GM12864 (cell line): ENCODE measurements around the gene DRC1.
"Not testable (repeated sequence)": the region's sequence is repeated elsewhere in the genome, so short reads cannot be mapped to it uniquely, and the experiment has no call there.

Source experiments
- DNase-seq: peaks from one replicate; pipeline ENCODE4 v3.0.0-alpha.2; 2011; ENCODE audit warnings: low read depth
- H3K4me3 ChIP-seq: 2 replicates; pipeline ENCODE4 v1.5.1; 2011; ENCODE audit warnings: mild to moderate bottlenecking, low read depth, low read length, control low read depth
- TF ChIP-seq, protein P1 (sequence below): IDR thresholded peaks from 2 replicates; pipeline ENCODE4 v1.5.1; 2011; ENCODE audit warnings: low read depth, mild to moderate bottlenecking, moderate library complexity, low read length, control low read depth, inconsistent platforms; ENCODE audit errors: missing control alignments

Gene DRC1

DNA sequence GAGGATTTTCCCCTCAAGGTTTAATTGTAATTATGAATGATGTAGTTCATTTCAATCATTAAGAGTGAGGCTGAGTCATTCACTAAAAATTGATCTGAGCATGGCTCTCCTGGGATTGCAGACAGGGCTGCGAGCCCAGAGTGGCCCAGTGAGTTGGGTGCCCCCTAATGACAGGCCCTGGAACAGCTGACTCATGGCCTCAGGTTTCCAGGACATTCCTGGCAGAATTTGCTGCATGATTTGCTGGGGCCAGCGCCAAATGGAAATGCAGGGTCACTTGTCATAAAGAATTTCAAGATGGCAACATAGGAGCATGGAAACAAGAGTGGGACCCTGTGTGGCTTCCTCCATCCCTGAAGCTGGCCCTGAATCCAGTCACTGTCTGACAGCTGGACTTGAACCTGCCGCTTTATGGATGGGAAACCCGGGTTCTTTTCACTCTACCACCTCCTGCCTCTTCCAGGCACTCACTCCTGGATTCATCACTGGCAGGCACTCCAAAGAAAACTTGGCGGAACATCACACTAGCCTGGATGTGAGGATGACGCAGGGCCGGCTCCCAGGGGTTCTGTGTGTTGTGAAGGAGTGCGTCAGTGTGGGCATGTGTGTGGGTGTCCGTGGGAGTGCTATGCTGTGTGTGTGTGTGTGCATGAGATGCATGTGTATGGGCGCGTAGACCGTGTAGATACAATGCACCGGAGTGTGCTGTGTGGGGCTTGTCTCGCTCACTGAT lies 61.0 kb downstream of the DRC1 start:
- DNase-seq, result no peak
- no peak overlapping the region for H3K4me3 ChIP-seq
- TF ChIP-seq, protein P1, sequence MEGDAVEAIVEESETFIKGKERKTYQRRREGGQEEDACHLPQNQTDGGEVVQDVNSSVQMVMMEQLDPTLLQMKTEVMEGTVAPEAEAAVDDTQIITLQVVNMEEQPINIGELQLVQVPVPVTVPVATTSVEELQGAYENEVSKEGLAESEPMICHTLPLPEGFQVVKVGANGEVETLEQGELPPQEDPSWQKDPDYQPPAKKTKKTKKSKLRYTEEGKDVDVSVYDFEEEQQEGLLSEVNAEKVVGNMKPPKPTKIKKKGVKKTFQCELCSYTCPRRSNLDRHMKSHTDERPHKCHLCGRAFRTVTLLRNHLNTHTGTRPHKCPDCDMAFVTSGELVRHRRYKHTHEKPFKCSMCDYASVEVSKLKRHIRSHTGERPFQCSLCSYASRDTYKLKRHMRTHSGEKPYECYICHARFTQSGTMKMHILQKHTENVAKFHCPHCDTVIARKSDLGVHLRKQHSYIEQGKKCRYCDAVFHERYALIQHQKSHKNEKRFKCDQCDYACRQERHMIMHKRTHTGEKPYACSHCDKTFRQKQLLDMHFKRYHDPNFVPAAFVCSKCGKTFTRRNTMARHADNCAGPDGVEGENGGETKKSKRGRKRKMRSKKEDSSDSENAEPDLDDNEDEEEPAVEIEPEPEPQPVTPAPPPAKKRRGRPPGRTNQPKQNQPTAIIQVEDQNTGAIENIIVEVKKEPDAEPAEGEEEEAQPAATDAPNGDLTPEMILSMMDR, result peak; percentile 57

DNA sequence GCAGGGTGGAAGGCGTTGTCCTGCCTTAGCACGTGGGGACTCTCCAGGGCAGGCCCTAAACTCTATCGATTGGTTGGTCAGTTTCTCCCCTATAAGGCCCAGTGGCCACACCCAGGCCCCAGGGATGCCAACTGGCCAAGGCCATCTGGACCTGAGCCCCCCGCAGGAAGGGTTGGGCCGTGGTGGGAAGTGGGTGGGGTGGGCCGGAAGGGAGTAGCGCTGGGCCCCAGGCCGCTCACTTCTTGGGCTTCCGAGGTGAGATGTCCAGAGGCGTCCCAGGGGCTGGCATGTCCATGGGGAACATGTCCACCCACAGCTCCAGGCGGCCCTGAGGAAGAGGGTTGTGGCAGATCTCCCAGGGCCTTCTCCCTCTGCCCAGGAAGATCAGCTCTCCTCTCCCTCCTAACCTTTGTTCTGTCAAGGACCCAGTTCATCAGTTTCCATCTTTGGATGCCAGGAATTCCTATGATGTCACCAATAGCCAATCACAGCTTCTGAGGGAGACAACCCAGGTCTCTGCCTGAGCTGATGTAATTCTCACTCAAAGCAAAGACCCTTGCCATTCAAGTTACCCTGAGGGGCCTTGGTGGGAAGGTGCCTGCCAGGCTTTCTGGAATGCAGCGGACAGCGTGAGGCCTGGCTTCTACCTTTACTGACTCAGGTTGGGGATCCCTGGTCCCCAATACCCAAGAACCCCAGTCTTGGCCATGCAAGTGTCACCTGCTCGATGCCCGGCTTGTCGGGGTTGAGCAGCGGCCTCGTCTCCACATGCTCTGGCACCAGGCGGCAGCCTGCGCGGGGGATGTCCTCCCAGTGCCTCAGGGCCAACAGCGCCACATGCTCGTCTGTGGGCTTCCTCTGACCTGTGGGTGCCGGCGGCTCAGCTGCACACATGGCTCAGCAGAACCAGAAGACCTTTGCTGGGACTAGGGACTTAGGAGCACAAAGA lies 61.8 kb downstream of the DRC1 start:
- DNase-seq, result no peak
- TF ChIP-seq, protein P1, result no peak

DNA sequence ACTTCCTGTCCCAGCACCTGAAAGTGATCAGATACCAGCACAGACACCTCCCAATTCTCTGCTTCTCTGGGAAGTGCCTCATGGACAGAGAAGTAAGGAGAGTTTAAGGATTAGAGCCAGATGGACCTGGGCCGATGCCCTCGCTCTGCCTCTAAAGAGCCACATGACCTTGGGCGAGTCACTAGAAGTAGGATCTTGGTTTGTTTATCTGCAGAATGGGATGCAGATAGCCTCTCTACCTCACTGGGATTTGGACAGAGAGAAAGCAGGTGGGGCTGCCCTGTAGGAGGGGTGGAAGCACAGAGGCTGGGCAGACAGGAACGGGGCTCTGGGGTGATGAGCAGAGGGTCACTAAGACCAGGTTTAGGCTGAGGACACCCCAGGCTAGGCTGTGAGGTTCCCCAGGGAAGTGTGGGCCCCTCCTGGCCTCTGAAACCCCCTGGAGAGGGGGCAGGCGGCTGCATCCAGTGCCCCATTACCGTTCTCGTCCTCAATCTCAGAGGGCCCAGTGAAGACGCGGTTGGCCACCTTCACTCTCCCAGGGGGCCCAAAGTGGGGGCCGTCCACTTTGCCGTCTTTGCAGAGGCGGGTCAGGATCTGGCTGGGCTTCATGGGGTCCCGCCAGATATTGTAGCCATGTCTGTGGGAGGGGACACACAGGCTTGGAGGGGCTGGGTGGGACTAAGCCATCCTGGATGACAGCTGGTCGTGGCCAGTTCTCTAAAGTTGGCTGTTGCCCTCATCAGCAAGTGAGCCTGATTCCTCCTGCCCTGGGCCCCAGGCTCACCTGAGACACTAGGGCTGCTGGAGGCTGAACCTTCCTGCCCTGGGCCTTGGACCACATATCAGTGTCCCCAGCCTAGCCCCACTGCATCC lies 62.9 kb downstream of the DRC1 start:
- DNase-seq, result no peak

More for the DNA sequence above, 61.8 kb downstream of the DRC1 start:
- H3K4me3 ChIP-seq, result no peak overlapping the region

DNA sequence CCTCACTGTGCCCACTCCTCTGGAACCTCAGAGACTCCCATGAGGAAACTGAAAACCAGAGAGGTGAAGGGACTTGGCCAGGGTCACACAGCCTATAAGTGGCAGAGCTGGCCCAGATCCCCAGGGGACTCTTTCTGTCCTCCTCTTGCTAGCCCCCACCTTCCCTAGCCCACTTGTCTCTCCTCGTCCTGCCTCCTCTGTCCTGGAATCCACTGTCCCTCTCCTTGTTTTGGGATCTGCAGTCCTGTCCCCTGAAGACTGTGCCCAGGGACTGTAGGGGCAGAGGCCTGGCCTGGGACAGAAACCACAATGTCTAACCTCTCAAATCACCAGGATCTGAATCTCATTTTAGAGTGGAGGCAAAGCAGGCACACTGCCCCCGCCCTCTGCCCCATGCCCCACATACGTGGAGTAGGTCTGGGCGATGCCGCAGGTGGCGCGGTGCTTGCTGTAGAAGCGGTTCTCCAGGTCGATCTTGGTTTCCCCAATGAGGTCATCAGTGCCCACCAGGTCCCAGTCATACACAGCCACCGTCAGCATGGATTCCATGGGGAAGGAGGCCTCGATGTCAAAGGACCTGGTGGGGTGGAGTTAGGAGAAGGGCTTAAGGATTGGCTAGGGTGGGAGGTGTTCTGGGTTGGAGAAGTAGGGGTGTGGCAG lies 63.7 kb downstream of the DRC1 start:
- TF ChIP-seq, protein P1, result no peak

More for the DNA sequence above, 62.9 kb downstream of the DRC1 start:
- H3K4me3 ChIP-seq, result no peak overlapping the region
- TF ChIP-seq, protein P1, result no peak

DNA sequence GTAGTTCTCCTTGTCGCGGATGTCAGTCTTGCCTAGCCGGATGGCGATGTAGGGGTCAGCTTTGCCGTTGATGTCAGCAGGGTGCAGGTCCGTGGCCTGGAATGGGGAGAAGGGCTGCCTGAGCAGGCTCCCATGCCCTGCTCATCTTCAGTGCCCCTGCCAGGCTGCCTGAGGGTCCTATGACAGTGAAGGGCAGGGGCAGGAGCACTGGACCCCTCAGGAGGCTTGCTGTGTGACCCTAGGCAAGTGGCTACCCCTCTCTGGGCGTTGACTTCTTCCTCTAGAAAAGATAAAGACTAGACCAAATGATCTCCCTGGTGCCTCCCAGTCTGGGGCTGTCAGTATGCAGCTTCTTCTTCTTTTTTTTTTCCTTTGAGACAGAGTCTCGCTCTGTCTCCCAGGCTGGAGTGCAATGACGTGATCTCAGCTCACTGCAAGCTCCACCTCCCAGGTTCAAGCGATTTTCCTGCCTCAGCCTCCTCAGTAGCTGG lies 64.3 kb downstream of the DRC1 start:
- no peak for DNase-seq
- TF ChIP-seq, protein P1, result no peak
- no peak overlapping the region for H3K4me3 ChIP-seq

More for the DNA sequence above, 63.7 kb downstream of the DRC1 start:
- H3K4me3 ChIP-seq, result no peak overlapping the region
- no peak for DNase-seq

DNA sequence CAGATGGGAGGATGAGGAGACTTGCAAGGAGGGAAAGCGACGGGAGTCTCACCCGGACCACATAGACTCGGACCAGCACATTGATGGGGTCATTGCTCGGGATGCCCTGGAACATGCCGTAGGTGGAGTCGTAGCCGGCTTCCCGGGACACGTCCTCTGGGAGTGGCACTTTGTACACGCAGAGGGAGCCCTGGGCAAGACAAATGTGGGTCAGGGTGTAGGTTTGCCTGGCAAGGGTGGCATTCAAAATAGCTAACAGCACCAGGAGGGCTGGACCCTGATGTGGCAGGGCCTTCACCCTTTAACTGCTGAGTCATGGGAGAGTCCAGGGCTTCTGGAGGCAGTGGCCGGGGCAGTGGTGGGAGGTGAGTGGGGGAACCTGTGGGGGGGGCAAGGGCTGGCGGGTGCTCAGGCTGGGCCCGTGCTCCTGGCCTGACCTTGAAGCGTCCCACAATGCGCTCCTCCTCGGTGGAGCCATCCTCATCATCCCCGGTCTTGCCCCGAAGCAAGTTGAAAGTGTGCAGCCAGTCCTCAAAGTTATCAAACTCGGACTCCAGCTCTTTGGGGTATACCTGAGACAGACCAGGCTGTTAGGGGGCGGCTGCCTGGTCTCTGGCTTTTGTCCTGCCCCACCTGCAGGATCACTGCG lies 65.1 kb downstream of the DRC1 start:
- H3K4me3 ChIP-seq, result no peak overlapping the region
- TF ChIP-seq, protein P1, result no peak
- no peak for DNase-seq

DNA sequence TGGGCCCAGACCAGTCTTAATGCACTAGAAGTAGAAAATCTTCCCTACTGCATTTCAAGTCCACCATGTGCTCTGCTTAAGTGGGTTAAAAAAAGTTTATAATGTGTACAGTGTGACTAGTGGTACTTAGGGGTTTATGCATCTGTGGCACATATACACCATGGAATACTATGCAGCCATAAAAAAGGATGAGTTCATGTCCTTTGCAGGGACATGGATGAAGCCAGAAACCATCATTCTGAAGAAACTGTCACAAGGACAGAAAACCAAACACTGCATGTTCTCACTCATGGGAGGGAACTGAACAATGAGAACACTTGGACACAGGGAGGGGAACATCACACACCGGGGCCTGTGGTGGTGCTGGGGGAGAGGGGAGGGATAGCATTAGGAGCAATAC lies 66.8 kb downstream of the DRC1 start:
- DNase-seq, H3K4me3 ChIP-seq: not testable (repeated sequence)
